ENCODE measurements around the gene SH2B3.

The SH2B3 gene

GRCh38 chr12:111428081-111428727 lies 22.5 kb downstream of the SH2B3 start:
- DNase-seq (ENCODE audit: low read depth), result no peak

DNA sequence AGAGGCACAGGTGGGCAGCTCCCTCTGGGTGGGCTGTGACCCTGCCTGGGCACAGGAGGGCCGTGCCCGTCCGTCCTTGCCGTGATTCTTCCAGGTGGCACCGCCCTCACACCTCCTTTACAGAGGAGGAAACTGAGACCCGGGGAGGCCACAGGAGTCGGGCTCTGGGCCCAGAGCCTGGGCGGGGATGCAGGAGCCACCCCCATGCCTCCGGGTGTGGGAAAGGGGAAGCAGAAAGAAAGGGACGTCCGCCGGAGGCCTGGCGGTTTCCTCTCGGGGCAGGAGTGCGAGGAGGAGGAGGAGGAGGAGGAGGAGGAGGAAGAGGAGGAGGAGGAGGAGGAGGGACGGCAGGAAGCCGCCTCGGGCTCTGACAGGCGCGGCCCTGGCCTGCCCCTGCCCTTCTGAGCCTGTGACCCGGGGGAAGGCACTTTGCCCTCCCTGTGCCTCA lies 23.0 kb downstream of the SH2B3 start:
- DNase-seq (ENCODE audit: low read depth), result no peak

DNA sequence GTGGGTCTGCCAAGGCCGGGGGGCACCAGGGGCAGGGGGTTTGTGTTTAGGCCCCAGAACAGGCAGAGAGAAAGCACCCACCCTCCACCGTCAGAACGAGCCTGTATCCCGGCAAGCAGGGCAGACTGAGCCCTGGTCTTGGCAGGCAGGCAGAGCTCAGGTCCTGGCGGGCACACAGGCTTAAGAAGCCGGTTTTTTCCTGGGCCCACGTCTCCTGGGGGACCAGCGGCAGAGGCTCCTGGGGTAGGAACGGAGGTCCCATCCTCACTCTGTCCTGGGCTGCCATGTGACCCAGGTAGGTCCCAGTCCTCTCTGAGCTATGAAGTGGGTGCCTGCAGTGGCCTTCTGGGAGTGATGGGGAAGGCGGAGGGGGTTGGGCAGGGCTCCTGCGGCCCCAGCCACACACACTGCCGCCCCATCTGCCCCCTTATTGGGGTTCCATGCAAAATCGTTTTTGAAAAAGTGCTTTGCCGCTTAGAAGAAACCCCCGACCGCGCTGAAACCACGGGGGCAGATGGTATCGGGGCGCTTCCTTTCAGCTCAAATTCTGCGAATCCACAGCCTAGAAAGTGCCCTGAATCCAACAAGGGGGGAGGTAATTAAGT lies 24.2 kb downstream of the SH2B3 start:
- DNase-seq (ENCODE audit: low read depth), result peak; percentile 57

DNA sequence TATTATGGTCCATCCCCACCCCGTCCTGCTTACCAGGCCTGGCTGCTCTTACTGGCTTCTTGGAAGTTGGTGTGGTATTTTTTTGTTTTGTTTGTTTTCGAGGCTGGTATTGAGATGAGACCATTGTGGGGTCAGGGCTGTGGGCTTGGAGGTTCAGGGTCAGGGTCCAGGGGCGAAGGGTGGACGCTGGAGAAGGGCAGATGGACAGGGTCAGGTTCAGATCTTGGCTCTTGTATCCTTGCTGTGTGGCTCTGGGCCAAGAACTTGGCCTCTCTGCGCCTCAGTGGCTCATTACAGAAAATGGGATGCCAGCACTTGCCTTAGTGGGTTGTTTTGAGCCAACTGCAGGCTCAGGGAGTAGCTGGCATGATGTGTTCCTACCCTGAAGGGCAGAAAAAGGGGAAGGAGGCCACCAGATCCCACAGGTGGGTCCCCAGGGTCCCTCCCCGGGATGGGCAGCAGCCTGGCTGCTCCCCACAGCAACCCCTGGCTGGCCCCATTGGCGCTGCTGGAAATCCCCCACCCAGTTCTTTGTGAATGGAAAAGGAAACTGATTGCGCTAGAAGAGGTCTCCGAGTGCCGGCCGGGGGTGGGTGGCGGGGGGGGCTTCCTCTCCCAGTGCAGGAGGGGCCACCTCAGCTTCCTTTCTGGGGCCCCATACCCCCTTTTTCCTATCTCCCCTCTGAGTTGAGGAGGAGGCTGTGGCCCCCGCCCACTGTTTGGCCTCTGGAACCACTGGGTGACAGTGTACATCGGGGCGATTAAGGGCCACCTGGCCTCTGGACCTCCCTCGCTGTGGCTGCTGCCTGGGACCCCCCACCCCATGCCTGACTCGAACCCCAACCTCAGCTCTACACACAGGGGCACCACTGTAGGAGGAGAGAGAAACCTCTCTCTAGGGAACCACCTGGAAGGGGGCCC lies 25.0 kb downstream of the SH2B3 start:
- peak; percentile 50 for DNase-seq (ENCODE audit: low read depth)

GRCh38 chr12:111431772-111432171 lies 26.0 kb downstream of the SH2B3 start:
- no peak for DNase-seq (ENCODE audit: low read depth)

- DNase-seq (ENCODE audit: low read depth), result no peak
These were observed 28.3 kb downstream of the SH2B3 start for GRCh38 chr12:111434049-111434448.

DNA sequence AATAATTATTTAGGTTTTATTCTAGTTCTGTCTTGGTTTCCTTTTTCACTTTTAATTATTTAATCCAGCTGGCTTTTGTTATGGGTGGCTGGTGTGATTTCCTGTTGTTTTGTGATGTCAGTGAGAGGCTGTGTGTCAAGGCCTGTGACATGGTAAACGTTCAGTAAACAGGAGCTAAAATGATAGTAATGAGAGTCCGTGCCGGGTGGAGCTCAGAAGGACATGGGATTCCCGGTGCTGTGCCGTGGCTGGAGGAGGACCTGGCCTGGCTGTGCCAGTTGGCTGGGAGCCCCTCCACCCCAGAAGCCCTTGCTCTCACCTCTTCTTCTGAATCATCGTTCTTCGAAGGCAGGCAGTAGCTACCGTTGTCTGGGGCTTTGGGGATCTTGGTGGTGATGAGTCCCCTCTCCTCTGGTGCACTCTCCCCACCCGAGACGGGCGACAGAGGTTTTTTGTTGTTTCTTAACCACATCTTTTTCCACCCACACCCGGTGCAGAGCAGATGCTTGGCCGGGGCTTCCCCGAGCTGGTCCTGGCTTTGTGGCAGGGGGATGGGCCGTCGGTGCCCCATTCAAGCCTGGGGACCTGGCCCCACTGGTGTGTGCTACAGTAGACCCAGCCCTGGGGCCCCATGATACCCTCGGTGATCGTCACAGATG lies 29.1 kb downstream of the SH2B3 start:
- peak; percentile 77 for DNase-seq (ENCODE audit: low read depth)

DNA sequence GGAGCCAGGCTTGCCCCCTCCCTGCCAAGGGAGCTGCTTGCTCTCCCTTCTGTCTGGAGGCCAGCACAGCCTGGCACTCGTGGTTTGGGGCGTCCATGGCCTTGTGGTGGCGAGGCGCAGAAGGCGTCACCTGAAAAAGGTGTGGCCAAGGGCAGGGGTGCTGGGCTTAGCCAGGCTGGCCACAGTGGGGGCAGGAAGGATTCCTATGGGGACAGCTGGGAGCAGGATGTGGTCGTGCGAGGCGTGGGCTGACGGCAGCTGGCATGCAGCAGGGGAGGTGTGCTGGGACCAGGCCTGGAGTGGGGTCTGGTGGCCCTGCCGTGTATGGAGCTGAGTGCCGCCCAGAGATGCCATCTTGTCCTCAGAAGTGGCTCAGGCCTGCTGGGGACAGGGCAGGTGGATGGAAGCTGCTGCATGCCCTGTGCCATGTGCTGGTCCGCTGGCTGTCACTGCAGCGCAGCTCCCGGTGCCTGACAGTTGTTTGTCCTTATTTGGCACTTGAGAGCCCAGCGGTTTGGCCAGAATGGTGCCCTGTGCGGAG lies 30.0 kb downstream of the SH2B3 start:
- DNase-seq (ENCODE audit: low read depth), result no peak

DNA sequence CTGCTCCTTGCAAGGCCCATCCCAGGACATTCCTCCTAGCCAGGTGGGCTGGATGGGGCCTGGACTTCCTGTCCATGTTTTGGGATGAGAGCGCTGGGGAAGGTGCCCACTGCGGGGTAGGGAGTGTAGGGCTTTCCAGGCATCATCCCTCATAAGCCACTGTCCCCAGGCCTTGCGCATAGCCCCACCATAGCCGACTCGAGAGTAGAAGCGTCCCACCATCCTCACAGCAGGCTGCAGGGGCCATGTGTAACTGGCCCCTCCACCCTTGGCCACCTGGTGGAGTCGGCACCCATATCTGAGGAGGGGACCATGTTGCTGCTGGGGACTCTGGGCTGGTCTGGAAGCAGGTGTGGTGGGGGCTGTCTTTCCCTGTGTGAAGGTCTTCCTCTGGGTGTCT lies 30.5 kb downstream of the SH2B3 start:
- DNase-seq (ENCODE audit: low read depth), result no peak

DNA sequence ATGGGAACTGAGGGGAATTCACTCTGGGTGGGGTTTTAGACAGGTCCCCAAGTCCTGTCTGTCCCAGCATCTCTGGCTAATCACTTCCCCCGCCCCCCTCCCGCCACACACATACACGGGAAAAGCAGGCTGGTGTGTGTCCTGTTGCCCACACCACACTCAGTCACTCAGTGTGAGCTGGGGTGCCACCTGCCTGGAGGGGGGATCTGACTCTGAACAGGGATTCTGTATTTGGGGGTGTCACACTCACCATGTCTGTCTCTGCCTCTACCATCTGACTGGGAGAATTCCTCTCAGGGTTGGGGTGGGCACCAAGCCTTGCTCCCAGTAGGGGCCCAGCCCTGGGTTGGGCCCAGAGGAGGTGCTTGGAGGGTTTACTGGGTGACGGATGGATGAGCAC lies 31.1 kb downstream of the SH2B3 start:
- DNase-seq (ENCODE audit: low read depth), result no peak

DNA sequence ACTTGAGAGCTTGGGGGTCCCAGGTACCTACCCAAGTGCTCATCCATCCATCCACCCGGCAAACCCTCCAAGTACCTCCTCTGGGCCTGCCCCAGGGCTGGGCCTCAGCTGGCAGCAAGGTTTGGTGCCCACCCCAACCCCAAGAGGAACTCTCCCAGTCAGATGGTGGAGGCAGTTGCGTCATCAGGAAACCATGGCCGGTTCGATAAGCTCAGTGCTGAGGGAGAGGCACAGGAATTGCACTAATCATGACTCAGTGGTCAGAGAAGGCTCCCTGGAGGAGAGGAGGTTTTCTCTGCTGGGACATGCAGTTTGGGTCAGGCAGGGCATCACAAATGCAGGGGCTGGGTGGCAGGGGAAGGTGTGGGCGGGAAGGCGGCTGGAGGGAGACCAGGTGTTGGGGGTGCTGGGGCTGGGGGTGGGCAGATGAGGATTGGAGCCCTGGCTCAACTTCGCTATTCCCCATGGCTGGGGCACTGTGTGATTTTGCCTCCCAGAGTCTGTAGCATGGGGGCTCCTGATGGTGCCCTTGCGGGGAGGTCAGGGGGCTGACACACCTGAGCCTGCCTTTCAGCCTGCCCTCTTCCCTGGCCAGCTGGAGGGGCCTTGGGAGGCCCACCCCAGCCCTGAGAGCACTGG lies 32.2 kb downstream of the SH2B3 start:
- no peak for DNase-seq (ENCODE audit: low read depth)

DNA sequence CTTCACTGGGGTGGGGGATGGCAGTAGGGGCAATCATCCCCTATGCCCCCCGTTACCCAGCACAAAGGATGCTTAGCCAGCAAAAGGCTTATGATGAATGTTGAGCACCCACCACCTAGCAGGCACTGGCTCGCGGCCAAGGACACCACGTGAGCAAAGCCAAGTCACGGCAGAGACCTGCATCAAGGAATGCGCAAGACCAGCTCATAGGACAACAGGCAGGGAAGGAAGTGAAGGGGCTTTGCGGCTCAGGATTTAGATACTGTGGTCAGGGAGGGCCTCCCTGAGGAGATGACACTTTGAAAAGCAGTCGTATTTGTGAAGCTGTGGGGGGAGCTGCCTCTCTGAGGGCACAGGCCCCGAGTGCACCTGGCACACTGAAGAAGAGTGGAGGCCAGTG lies 32.8 kb downstream of the SH2B3 start:
- no peak for DNase-seq (ENCODE audit: low read depth)

DNA sequence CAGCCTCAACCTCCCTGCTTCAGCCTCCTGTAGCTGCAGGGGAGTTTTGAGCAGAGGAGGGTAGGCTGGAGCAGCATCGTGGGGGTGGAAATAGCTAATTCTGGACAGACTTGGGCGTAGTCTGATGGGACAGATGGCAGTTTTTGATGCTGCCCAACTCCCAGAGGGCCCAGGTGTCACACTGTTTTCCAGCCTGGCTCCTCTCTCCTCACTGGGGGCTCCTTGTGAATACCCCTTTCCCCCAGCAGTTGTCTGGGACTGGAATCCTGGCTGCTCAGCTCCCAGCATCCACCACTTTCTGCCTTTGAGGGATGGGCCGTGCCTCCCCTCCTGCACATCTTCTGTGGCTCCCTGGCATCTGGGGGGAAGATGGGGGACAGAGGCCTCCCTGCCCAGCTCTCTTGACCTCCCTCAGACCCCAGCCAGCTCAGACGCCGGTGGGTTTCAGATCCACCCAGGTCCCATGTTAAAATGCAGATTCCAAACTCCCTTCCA lies 34.0 kb downstream of the SH2B3 start:
- no peak for DNase-seq (ENCODE audit: low read depth)

DNA sequence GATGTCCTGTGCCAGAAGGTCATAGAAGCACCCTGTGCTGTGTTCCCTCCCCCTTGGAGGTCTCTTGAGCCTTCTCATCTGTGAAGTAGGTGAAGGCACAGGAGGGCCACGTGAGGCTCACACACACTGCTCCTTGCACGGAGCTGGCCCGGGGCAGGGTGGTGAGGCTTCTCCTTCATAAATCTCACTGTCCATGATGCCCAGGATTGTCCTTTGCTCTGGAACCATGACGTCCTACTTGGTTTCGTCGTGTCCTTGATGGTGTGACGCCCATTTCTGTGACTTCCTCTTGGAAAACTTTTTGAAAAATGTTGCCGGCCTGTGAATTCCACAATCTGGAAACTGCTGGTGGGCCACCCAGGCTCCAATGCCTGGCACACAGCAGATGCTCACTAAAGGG lies 34.4 kb downstream of the SH2B3 start:
- no peak for DNase-seq (ENCODE audit: low read depth)

GRCh38 chr12:111440631-111441030 lies 34.9 kb downstream of the SH2B3 start:
- no peak for DNase-seq (ENCODE audit: low read depth)

DNA sequence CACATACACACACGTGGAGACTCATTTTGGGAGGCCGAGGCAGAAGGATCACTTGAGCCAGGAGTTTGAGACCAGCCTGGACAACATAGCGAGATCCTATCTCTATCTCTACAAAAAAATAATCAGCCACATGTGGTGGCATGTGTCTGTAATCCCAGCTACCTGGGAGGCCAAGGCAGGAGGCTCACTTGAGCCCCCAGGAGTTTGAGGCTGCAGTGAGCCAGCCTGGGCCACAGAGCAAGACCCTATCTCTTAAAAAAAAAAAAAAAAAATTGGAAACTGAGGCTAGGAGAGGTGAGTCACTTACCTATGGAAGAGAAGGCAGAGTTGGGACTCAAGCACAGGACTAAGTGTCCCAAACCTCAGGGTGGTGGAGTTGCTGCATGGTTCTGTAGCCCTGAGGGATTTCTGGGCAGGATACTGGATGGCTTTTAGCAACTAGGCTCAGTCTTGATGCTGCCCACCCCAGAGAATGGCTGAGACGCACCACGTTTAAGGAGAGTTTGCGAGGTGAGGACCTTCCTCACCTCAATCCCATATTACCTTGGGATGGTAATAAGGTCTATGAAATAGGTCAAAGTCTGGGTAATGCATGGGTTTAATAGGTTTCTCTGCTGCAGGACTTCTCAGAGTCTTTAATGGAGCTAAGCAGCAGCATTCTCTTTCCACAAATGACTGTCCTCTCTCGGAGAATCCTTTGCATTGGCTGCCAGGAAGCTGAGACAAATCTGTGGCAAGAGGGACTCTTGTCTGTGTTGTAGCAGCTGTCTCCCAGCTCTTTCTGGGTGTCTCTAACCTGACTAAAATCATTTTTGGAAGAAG lies 35.6 kb downstream of the SH2B3 start:
- no peak for DNase-seq (ENCODE audit: low read depth)

DNA sequence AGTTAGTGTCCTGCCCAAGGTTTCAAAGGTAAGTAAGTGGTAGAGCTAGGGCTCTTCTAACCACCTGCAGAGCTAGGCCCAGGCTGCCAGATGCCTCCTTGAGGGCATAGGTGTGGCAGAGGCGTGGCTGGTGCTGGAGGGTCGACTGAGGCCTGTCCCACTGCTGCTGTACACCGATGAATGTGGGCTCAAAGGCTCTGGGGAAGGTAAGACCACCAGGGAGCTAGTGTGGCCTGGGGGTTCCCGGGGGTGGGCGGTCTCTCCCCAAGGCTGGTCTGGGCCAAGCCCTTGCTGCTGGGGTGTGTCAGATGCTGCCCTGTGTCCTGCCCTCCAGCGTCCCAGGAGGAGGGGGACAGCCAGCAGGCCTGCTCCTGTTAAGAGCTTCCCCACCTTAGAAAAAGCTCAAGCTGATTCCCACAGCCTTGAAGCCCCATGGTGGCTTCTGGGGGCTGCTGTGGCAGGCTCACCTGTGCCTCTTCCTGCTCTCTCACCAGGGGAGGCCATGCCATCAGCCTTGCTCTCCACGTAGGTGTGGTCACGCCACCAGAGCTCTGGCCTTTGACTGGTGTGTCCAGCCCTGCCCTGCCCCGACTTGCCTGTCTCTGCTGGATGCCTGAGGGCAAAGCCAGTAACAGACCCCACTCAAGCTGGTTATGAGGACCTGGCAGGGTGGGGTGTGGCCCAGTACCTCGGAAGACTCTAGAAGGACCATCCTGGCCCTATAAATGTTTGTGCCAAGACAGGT lies 36.8 kb downstream of the SH2B3 start:
- DNase-seq (ENCODE audit: low read depth), result no peak

- DNase-seq (ENCODE audit: low read depth), result no peak
These were observed 37.4 kb downstream of the SH2B3 start for GRCh38 chr12:111443086-111443485.

DNA sequence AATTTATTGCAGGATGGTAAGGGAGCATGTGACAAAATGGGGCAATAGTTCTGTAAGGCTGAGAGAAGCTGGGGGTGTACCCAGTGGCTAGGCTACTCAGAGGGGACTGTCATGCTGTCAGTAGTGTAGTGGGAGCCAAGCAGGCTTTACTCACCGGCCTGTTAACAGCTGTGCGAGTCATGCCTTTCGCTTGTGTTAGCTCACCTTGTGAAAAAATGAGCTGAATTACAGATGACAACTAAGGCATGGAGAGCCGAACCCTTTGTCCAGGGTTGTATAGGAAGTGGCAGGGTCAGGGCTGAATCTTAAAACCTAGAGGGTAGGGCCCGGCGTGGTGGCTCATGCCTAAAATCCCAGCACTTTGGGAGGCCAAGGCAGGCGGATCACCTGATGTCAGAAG lies 37.9 kb downstream of the SH2B3 start:
- no peak for DNase-seq (ENCODE audit: low read depth)

Data from activated T-helper 1 cell treated with Interleukin-2 at 50 U/mL for 16 hours (primary cell).